ENCODE measurements around the gene CIC. TPM values are rescaled to one million over a fixed set of nuclear protein-coding genes. Genes with fewer than 3 reads are reported as not detected.
A peak's percentile ranks its signal among the peaks of the same experiment; 100 is the strongest.

The CIC gene
- total and polyA plus RNA-seq, 2 of the 13 experiments (the other 11 are each of a cell fraction or from before 2014, with no cell fraction given): 5.9 to 8.0 TPM

DNA sequence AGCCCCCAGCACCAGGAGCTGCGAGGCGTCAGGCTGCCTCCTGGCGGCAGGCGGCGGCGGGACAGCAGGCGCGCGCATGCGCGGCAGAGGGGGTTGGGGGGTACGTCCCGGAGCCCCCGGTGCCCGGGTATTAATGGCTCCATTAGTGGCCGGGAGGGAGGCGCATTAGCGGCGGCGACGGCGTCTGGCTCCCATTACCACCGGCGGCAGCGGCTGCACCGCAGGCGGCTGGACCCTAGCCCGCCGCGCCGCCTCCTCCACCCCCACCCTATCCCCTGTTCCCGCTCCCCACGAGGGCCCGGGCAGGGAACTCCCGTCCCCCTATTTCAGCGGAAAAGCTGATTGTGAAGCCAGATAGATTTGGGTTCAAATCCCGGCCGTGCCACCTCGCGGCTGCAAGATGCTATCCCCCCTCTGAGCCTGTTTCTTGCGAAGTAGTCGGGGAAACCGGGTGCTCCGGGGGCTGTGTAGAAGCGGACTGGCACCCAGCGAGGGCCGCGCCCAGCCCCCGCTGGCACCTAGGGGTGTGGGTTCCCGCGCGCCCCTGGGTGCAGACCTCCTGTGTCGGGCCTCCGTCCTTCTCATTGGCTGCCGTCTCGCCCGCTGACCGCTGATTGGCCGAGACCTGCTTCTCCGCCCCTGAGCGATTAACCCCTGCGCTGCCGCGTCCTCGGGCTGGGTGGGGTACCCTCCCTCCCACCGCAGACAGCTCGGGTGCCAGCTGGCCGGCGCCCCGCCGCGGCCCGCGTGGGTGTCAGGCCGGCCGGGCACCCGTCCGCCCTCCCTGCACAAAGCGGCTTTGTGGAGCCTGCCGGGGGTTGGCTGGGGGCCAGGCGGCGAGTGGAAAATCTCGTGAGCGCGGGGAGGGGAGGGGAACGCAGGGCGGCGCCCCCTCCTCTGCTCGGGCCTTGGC, 11.1 kb downstream of the CIC start (continued):
- TF ChIP-seq ZC3H13 (CRISPR knock-in tag; IDR thresholded peaks at IDR 0.05) (no peak), MAFF (IDR thresholded peaks at IDR 0.05; ENCODE audit: low read depth, low read length) (no peak), CEBPB (IDR thresholded peaks at IDR 0.05; ENCODE audit: borderline replicate concordance, low read depth, low read length) (no peak), HNRNPK (IDR thresholded peaks at IDR 0.05; ENCODE audit: low read depth, low read length, poor library complexity, severe bottlenecking) (peak; percentile 99), ZNF383 (CRISPR knock-in tag; IDR thresholded peaks at IDR 0.05; ENCODE audit: borderline replicate concordance) (no peak), ZNF253 (CRISPR knock-in tag; IDR thresholded peaks at IDR 0.05; ENCODE audit: borderline replicate concordance) (0 out of 2 replicates have a peak, but pooled peaks have one; percentile 24), ZFP82 (CRISPR knock-in tag; IDR thresholded peaks at IDR 0.05; ENCODE audit: borderline replicate concordance) (peak; percentile 87; the same call in 1 of the 2 replicates), ZNF501 (CRISPR knock-in tag; IDR thresholded peaks at IDR 0.05) (peak; percentile 40; the same call in 1 of the 2 replicates), KLF15 (CRISPR knock-in tag; IDR thresholded peaks at IDR 0.05; ENCODE audit: borderline replicate concordance) (no peak), ZNF720 (CRISPR knock-in tag; IDR thresholded peaks at IDR 0.05) (no peak), PPARG (CRISPR knock-in tag; conservative IDR thresholded peaks at IDR 0.05) (no peak), ZNF768 (CRISPR knock-in tag; IDR thresholded peaks at IDR 0.05) (peak; percentile 31; the same call in 1 of the 2 replicates), NR2F1 (CRISPR knock-in tag; IDR thresholded peaks at IDR 0.05) (no peak), ZNF12 (CRISPR knock-in tag; IDR thresholded peaks at IDR 0.05) (no peak), SP4 (CRISPR knock-in tag; IDR thresholded peaks at IDR 0.05) (peak; percentile 56; the same call in 1 of the 2 replicates), ZSCAN20 (CRISPR knock-in tag; IDR thresholded peaks at IDR 0.05; ENCODE audit: borderline replicate concordance) (peak; percentile 70; the same call in 1 of the 2 replicates), ZNF451 (CRISPR knock-in tag; IDR thresholded peaks at IDR 0.05) (no peak), TRIM24 (CRISPR knock-in tag; IDR thresholded peaks at IDR 0.05) (no peak), MXI1 (IDR thresholded peaks at IDR 0.05; ENCODE audit: borderline replicate concordance, low read depth, low read length) (peak; percentile 47; the same call in 1 of the 3 replicates), RFXAP (CRISPR knock-in tag; IDR thresholded peaks at IDR 0.05; ENCODE audit: borderline replicate concordance) (peak; percentile 96), ZNF225 (CRISPR knock-in tag; IDR thresholded peaks at IDR 0.05) (no peak), ZNF572 (CRISPR knock-in tag; IDR thresholded peaks at IDR 0.05) (no peak), FIP1L1 (IDR thresholded peaks at IDR 0.05; ENCODE audit: borderline replicate concordance, insufficient read depth, low read depth, low read length) (no peak), ZNF614 (CRISPR knock-in tag; IDR thresholded peaks at IDR 0.05; ENCODE audit: borderline replicate concordance) (no peak), ZNF3 (CRISPR knock-in tag; IDR thresholded peaks at IDR 0.05) (no peak), ATF7 (IDR thresholded peaks at IDR 0.05) (no peak), ATF7 (CRISPR knock-in tag; IDR thresholded peaks at IDR 0.05) (no peak), ZFP36 (IDR thresholded peaks at IDR 0.05; ENCODE audit: borderline replicate concordance, low read depth, low read length, partially characterized antibody) (no peak), SUZ12 (IDR thresholded peaks at IDR 0.05; ENCODE audit: low read depth, low read length) (no peak), REXO4 (CRISPR knock-in tag; IDR thresholded peaks at IDR 0.05; ENCODE audit: borderline replicate concordance) (no peak)
- TF ChIP-seq, protein P1, sequence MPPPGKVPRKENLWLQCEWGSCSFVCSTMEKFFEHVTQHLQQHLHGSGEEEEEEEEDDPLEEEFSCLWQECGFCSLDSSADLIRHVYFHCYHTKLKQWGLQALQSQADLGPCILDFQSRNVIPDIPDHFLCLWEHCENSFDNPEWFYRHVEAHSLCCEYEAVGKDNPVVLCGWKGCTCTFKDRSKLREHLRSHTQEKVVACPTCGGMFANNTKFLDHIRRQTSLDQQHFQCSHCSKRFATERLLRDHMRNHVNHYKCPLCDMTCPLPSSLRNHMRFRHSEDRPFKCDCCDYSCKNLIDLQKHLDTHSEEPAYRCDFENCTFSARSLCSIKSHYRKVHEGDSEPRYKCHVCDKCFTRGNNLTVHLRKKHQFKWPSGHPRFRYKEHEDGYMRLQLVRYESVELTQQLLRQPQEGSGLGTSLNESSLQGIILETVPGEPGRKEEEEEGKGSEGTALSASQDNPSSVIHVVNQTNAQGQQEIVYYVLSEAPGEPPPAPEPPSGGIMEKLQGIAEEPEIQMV (CRISPR knock-in tag; IDR thresholded peaks at IDR 0.05; ENCODE audit: low read depth): peak; percentile 27; the same call in 1 of the 2 replicates
